Subcutaneous abdominal adipose tissue (tissue), 5 donors: Measurements from ENCODE around the gene PRCC.
A peak's percentile ranks its signal among the peaks of the same experiment; 100 is the strongest.

Experiments
- H3K27ac ChIP-seq: one replicate; pipeline ENCODE4 v1.7.0; 2013; ENCODE audit warnings: low read depth, mild to moderate bottlenecking, inconsistent platforms, low read length, moderate library complexity
- H3K27me3 ChIP-seq, 5 donors: one replicate each; pipeline ENCODE4 v1.7.0; 2013; ENCODE audit warnings: low read length in 5 of 5, inconsistent platforms in 1 of 5; ENCODE audit not compliant: control insufficient read depth in 5 of 5, insufficient read depth in 4 of 5
- H3K36me3 ChIP-seq, 5 donors: one replicate each; pipeline ENCODE4 v1.7.0; 2013; ENCODE audit warnings: low read length in 5 of 5; ENCODE audit not compliant: control insufficient read depth in 5 of 5, insufficient read depth in 5 of 5
- H3K4me1 ChIP-seq, 5 donors: one replicate each; pipeline ENCODE4 v1.7.0; 2013; ENCODE audit warnings: low read length in 5 of 5, mild to moderate bottlenecking in 3 of 5, moderate library complexity in 1 of 5; ENCODE audit not compliant: control insufficient read depth in 5 of 5, insufficient read depth in 5 of 5
- H3K4me3 ChIP-seq, 5 donors: one replicate each; pipeline ENCODE4 v1.7.0; 2013; ENCODE audit warnings: low read length in 5 of 5, low read depth in 1 of 5
- H3K9ac ChIP-seq, 5 donors: one replicate each; pipeline ENCODE4 v1.7.0; 2013; ENCODE audit warnings: low read length in 5 of 5, mild to moderate bottlenecking in 4 of 5, moderate library complexity in 3 of 5
- H3K9me3 ChIP-seq, 5 donors: one replicate each; pipeline ENCODE4 v1.7.0; 2013; ENCODE audit warnings: low read length in 5 of 5; ENCODE audit not compliant: control insufficient read depth in 5 of 5
- donor health status: healthy.
- donor health status: healthy.
- donor health status: healthy.
- donor health status: healthy.
- donor health status: healthy.

Gene PRCC

GRCh38 chr1:156744344-156744743 lies 23.0 kb upstream of the PRCC start:
- Histone ChIP-seq H3K27ac (no peak overlapping the region), H3K4me1 (peaks cover 18 to 64% (median 57%) of the 10 kb centered on the region in 5 donors), H3K27me3 (no peaks in the 10 kb centered on the region), H3K4me3 (no peak overlapping the region), H3K36me3 (peaks cover 0 to 30% (median 26%) of the 10 kb centered on the region in 5 donors), H3K9me3 (no peaks in the 10 kb centered on the region), H3K9ac (peak overlapping the region in 1 of 5 donors; percentile 41)

GRCh38 chr1:156744786-156745419 lies 22.4 kb upstream of the PRCC start:
- H3K9me3 ChIP-seq, result no peaks in the 10 kb centered on the region
- peaks cover 0 to 30% (median 26%) of the 10 kb centered on the region in 5 donors for H3K36me3 ChIP-seq
- no peaks in the 10 kb centered on the region for H3K27me3 ChIP-seq
- H3K4me3 ChIP-seq, result no peak overlapping the region
- peak overlapping the region in 2 of 5 donors; percentile 35 to 41 for H3K9ac ChIP-seq
- H3K4me1 ChIP-seq, result peaks cover 22 to 69% (median 62%) of the 10 kb centered on the region in 5 donors
- peak overlapping the region; percentile 100 for H3K27ac ChIP-seq

- Histone ChIP-seq H3K4me3 (peak overlapping the region in 2 of 5 donors; percentile 48 to 93), H3K9me3 (no peaks in the 10 kb centered on the region), H3K27ac (peak overlapping the region; percentile 100), H3K9ac (peak overlapping the region in 4 of 5 donors; percentile 2 to 86 (median 49)), H3K27me3 (no peaks in the 10 kb centered on the region), H3K36me3 (peaks cover 0 to 30% (median 26%) of the 10 kb centered on the region in 5 donors), H3K4me1 (peaks cover 19 to 66% (median 61%) of the 10 kb centered on the region in 5 donors)
These were observed 21.5 kb upstream of the PRCC start for GRCh38 chr1:156745881-156746280.

- H3K4me3 ChIP-seq, result peak overlapping the region in 4 of 5 donors; percentile 48 to 98 (median 82)
- H3K4me1 ChIP-seq, result peaks cover 19 to 65% (median 59%) of the 10 kb centered on the region in 5 donors
- H3K27ac ChIP-seq, result peak overlapping the region; percentile 100
- H3K9me3 ChIP-seq, result no peaks in the 10 kb centered on the region
- no peaks in the 10 kb centered on the region for H3K27me3 ChIP-seq
- peak overlapping the region; percentile 2 to 86 (median 63) for H3K9ac ChIP-seq
- H3K36me3 ChIP-seq, result peaks cover 0 to 30% (median 26%) of the 10 kb centered on the region in 5 donors
These were observed 21.0 kb upstream of the PRCC start for GRCh38 chr1:156746406-156746727.

- H3K27ac ChIP-seq, result peak overlapping the region; percentile 100
- peaks cover 19 to 60% (median 55%) of the 10 kb centered on the region in 5 donors for H3K4me1 ChIP-seq
- H3K36me3 ChIP-seq, result peaks cover 0 to 30% (median 26%) of the 10 kb centered on the region in 5 donors
- H3K9ac ChIP-seq, result peak overlapping the region; percentile 87 to 98 (median 95)
- peak overlapping the region; percentile 70 to 98 (median 92) for H3K4me3 ChIP-seq
- H3K9me3 ChIP-seq, result no peaks in the 10 kb centered on the region
- H3K27me3 ChIP-seq, result no peaks in the 10 kb centered on the region
These were observed 20.4 kb upstream of the PRCC start for GRCh38 chr1:156746728-156747631.

- Histone ChIP-seq H3K4me3 (peak overlapping the region; percentile 78 to 98 (median 92)), H3K27ac (peak overlapping the region; percentile 100), H3K4me1 (peaks cover 25 to 70% (median 65%) of the 10 kb centered on the region in 5 donors), H3K9me3 (no peaks in the 10 kb centered on the region), H3K9ac (peak overlapping the region; percentile 94 to 99 (median 97)), H3K36me3 (peaks cover 0 to 20% (median 19%) of the 10 kb centered on the region in 5 donors), H3K27me3 (no peaks in the 10 kb centered on the region)
These were observed 19.3 kb upstream of the PRCC start for GRCh38 chr1:156747742-156748669.

- no peaks in the 10 kb centered on the region for H3K9me3 ChIP-seq
- H3K9ac ChIP-seq, result peak overlapping the region; percentile 94 to 99 (median 97)
- H3K36me3 ChIP-seq, result peaks cover 0 to 12% (median 11%) of the 10 kb centered on the region in 5 donors
- peak overlapping the region; percentile 78 to 98 (median 92) for H3K4me3 ChIP-seq
- no peaks in the 10 kb centered on the region for H3K27me3 ChIP-seq
- peaks cover 25 to 78% (median 70%) of the 10 kb centered on the region in 5 donors for H3K4me1 ChIP-seq
- H3K27ac ChIP-seq, result peak overlapping the region; percentile 100
These were observed 18.5 kb upstream of the PRCC start for GRCh38 chr1:156748670-156749418.

GRCh38 chr1:156749419-156750118 lies 17.8 kb upstream of the PRCC start:
- H3K27me3 ChIP-seq, result no peaks in the 10 kb centered on the region
- peak overlapping the region; percentile 94 to 99 (median 97) for H3K9ac ChIP-seq
- H3K4me3 ChIP-seq, result peak overlapping the region; percentile 78 to 98 (median 92)
- H3K27ac ChIP-seq, result peak overlapping the region; percentile 100
- no peaks in the 10 kb centered on the region for H3K9me3 ChIP-seq
- peaks cover 0 to 7% (median 6%) of the 10 kb centered on the region in 5 donors for H3K36me3 ChIP-seq
- H3K4me1 ChIP-seq, result peaks cover 25 to 85% (median 77%) of the 10 kb centered on the region in 5 donors
